Measurements from ENCODE around the gene SLC39A6. TPM values are rescaled to one million over a fixed set of nuclear protein-coding genes. Genes with fewer than 3 reads are reported as not detected.
A peak's percentile ranks its signal among the peaks of the same experiment; 100 is the strongest.

SLC39A6 gene
- total RNA-seq, 1 donor from 2014 or later: 81.3 TPM

GRCh38 chr18:36131692-36132483, 2.7 kb upstream of the SLC39A6 start:
- H3K27me3 Mint-ChIP-seq (ENCODE audit: low read depth, unreplicated experiment): no peaks in the 10 kb centered on the region
- H3K4me2 ChIP-seq (ENCODE audit: low read length): peak overlapping the region; percentile 95
- H3K4me3 ChIP-seq (ENCODE audit: insufficient read depth, low read depth, low read length): no peak overlapping the region
- no peak for DNase-seq (ENCODE audit: low read depth)
- H3K36me3 ChIP-seq (ENCODE audit: insufficient read depth, low read length): peaks cover 10% of the 10 kb centered on the region
- no peaks in the 10 kb centered on the region for H3K9me3 Mint-ChIP-seq (ENCODE audit: unreplicated experiment)
- no peak for TF ChIP-seq EZH2 (IDR thresholded peaks at IDR 0.05; ENCODE audit: insufficient read depth, low read length)
- no peak for TF ChIP-seq CTCF (IDR thresholded peaks at IDR 0.05; ENCODE audit: insufficient read depth, low read depth, low read length)
- peak overlapping the region; percentile 98 for H3K4me3 Mint-ChIP-seq (ENCODE audit: unreplicated experiment)
- H3K4me1 ChIP-seq (ENCODE audit: insufficient read depth, low read length): peaks cover 9% of the 10 kb centered on the region
- H3K36me3 Mint-ChIP-seq (ENCODE audit: low read depth, unreplicated experiment): peaks cover 2% of the 10 kb centered on the region
- peaks cover 85% of the 10 kb centered on the region for H3K79me2 ChIP-seq (ENCODE audit: insufficient read depth, low read length)
- H2AFZ ChIP-seq (ENCODE audit: low read depth, low read length): no peak overlapping the region
- H3K4me1 Mint-ChIP-seq (ENCODE audit: low read depth, unreplicated experiment): peaks cover 16% of the 10 kb centered on the region
- H3K9me3 ChIP-seq (ENCODE audit: insufficient read depth, low read depth, low read length): no peaks in the 10 kb centered on the region
- FAIRE-seq: no peak
- no peak overlapping the region for H3K9ac ChIP-seq (ENCODE audit: low read length)
- peaks cover 61% of the 10 kb centered on the region for H4K20me1 ChIP-seq (ENCODE audit: insufficient read depth, low read length)
- H3K27me3 ChIP-seq (ENCODE audit: insufficient read depth, low read length): no peaks in the 10 kb centered on the region
- no peak overlapping the region for H3K27ac ChIP-seq (ENCODE audit: low read depth, low read length)
- H3K27ac Mint-ChIP-seq (ENCODE audit: unreplicated experiment): no peak overlapping the region

- Mint-ChIP-seq H3K27me3 (ENCODE audit: low read depth, unreplicated experiment) (no peaks in the 10 kb centered on the region), H3K36me3 (ENCODE audit: low read depth, unreplicated experiment) (peaks cover 5% of the 10 kb centered on the region), H3K9me3 (ENCODE audit: unreplicated experiment) (no peaks in the 10 kb centered on the region), H3K4me3 (ENCODE audit: unreplicated experiment) (peak overlapping the region; percentile 98), H3K27ac (ENCODE audit: unreplicated experiment) (no peak overlapping the region), H3K4me1 (ENCODE audit: low read depth, unreplicated experiment) (peaks cover 16% of the 10 kb centered on the region)
- Histone ChIP-seq H3K36me3 (ENCODE audit: insufficient read depth, low read length) (peaks cover 2% of the 10 kb centered on the region), H3K9ac (ENCODE audit: low read length) (peak overlapping the region; percentile 96), H3K4me2 (ENCODE audit: low read length) (peak overlapping the region; percentile 95), H3K4me3 (ENCODE audit: insufficient read depth, low read depth, low read length) (peak overlapping the region; percentile 88), H3K9me3 (ENCODE audit: insufficient read depth, low read depth, low read length) (no peaks in the 10 kb centered on the region), H3K79me2 (ENCODE audit: insufficient read depth, low read length) (peaks cover 94% of the 10 kb centered on the region), H2AFZ (ENCODE audit: low read depth, low read length) (no peak overlapping the region), H3K27ac (ENCODE audit: low read depth, low read length) (no peak overlapping the region), H3K27me3 (ENCODE audit: insufficient read depth, low read length) (no peaks in the 10 kb centered on the region), H4K20me1 (ENCODE audit: insufficient read depth, low read length) (peaks cover 69% of the 10 kb centered on the region), H3K4me1 (ENCODE audit: insufficient read depth, low read length) (peaks cover 9% of the 10 kb centered on the region)
- TF ChIP-seq CTCF (IDR thresholded peaks at IDR 0.05; ENCODE audit: insufficient read depth, low read depth, low read length): no peak
- TF ChIP-seq EZH2 (IDR thresholded peaks at IDR 0.05; ENCODE audit: insufficient read depth, low read length): no peak
- no peak for FAIRE-seq
- DNase-seq (ENCODE audit: low read depth): no peak
These were observed 1.9 kb upstream of the SLC39A6 start for GRCh38 chr18:36130883-36131653.

Measured in astrocyte (in vitro differentiated cells and primary cell).